Tibial nerve (tissue), 4 donors: ENCODE measurements around the gene ALG2. TPM values are rescaled to one million over a fixed set of nuclear protein-coding genes. Genes with fewer than 3 reads are reported as not detected.

Experiments used
- DNase-seq, 2 donors: peaks; one replicate each; pipeline ENCODE4 v3.0.0-alpha.2; 2019; ENCODE audit warnings: low spot score in 2 of 2
- H3K27ac ChIP-seq, 4 donors: fragments of 200-600 bp; sonication (generic) in 3 of 4; one replicate each; pipeline ENCODE4 v1.5.1; 2017 to 2019; ENCODE audit warnings: mild to moderate bottlenecking in 1 of 4
- H3K27me3 ChIP-seq, 2 donors: fragments of 200-600 bp; sonication (generic) in 1 of 2; one replicate each; pipeline versions ENCODE4 v1.5.1 to v1.6.0; 2017 to 2019
- H3K36me3 ChIP-seq, 3 donors: fragments of 200-600 bp; sonication (generic); one replicate each; pipeline ENCODE4 v1.5.1; 2018 to 2019
- H3K4me1 ChIP-seq, 4 donors: fragments of 200-600 bp; sonication (generic) in 3 of 4; one replicate each; pipeline ENCODE4 v1.5.1; 2017 to 2019
- H3K4me3 ChIP-seq, 4 donors: fragments of 200-600 bp; sonication (generic) in 3 of 4; one replicate each; pipeline ENCODE4 v1.5.1; 2017 to 2019; ENCODE audit warnings: mild to moderate bottlenecking in 1 of 4, moderate library complexity in 1 of 4
- H3K9me3 ChIP-seq, 4 donors: fragments of 200-600 bp; sonication (generic) in 3 of 4; one replicate each; pipeline ENCODE4 v1.5.1; 2017 to 2019
- EP300 ChIP-seq, 2 donors: sonication (generic); formaldehyde crosslinking; IDR thresholded peaks; one replicate each; pipeline ENCODE4 v1.6.1; 2017; ENCODE audit warnings: antibody characterized with exemption in 2 of 2, mild to moderate bottlenecking in 1 of 2
- POLR2A ChIP-seq, 2 donors: fragments of 450-650 bp; IDR thresholded peaks; one replicate each; pipeline ENCODE4 v1.6.1; 2017; ENCODE audit warnings: antibody characterized with exemption in 2 of 2, mild to moderate bottlenecking in 2 of 2, moderate library complexity in 2 of 2
- WGBS, 2 donors: methylation state at CpG; one replicate each; pipeline ENCODE4 v1.1.5; 2018; 5-methylcytosine and 5-hydroxymethylcytosine counted together
- total RNA-seq, 4 donors: library from RNA; depleted of rRNA; stranded (reverse); fragments of >200 nt; gene quantifications; one replicate each; pipeline ENCODE4 v1.1.0, GENCODE V29; 2016
- TF ChIP-seq, protein P1 (sequence below), 5 experiments: fragments of 200-600 bp in 3 of 5; fragments of 450-650 bp in 2 of 5; sonication (generic) in 3 of 5; IDR thresholded peaks; one replicate each; pipeline ENCODE4 v1.5.1; 2016 to 2019; ENCODE audit warnings: antibody characterized with exemption in 5 of 5, mild to moderate bottlenecking in 3 of 5, moderate library complexity in 2 of 5

ALG2 gene
- total RNA-seq, 4 donors from 2014 or later: 22.7 to 38.3 (median 29.3) TPM

DNA sequence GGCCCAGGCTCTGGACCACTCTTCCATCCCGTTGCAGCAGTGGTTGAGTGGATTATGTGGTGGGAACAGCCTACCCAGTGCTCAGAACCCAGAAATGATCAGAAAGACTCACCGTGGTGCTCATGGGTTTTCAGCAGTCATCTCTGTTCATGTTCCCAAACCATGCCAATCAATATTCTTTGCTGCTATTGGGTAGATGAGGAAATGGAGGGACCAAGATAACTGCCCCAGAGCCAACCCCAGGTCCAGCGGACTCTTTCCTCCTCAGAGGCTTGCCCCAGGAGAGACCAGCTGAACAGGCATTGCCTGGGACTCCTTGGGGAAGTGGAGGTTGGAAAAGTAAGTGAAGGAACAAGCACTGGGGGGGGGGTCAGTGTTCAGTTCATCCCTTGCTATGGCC, 38.1 kb downstream of the ALG2 start:
- Histone ChIP-seq H3K4me1 (peaks cover 0 to 14% (median 0%) of the 10 kb centered on the region in 4 donors), H3K27ac (peak overlapping the region in 1 of 4 donors; percentile 52), H3K27me3 (no peaks in the 10 kb centered on the region), H3K9me3 (no peaks in the 10 kb centered on the region), H3K4me3 (no peak overlapping the region), H3K36me3 (no peaks in the 10 kb centered on the region)
- DNase-seq: no peak
- TF ChIP-seq POLR2A (IDR thresholded peaks at IDR 0.05) (no peak), EP300 (IDR thresholded peaks at IDR 0.05) (no peak)
- TF ChIP-seq, protein P1, sequence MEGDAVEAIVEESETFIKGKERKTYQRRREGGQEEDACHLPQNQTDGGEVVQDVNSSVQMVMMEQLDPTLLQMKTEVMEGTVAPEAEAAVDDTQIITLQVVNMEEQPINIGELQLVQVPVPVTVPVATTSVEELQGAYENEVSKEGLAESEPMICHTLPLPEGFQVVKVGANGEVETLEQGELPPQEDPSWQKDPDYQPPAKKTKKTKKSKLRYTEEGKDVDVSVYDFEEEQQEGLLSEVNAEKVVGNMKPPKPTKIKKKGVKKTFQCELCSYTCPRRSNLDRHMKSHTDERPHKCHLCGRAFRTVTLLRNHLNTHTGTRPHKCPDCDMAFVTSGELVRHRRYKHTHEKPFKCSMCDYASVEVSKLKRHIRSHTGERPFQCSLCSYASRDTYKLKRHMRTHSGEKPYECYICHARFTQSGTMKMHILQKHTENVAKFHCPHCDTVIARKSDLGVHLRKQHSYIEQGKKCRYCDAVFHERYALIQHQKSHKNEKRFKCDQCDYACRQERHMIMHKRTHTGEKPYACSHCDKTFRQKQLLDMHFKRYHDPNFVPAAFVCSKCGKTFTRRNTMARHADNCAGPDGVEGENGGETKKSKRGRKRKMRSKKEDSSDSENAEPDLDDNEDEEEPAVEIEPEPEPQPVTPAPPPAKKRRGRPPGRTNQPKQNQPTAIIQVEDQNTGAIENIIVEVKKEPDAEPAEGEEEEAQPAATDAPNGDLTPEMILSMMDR (IDR thresholded peaks at IDR 0.05): no peak
- 91 to 98% methylated on average over 3 of the region's 3 CpGs for WGBS, 2 donors

DNA sequence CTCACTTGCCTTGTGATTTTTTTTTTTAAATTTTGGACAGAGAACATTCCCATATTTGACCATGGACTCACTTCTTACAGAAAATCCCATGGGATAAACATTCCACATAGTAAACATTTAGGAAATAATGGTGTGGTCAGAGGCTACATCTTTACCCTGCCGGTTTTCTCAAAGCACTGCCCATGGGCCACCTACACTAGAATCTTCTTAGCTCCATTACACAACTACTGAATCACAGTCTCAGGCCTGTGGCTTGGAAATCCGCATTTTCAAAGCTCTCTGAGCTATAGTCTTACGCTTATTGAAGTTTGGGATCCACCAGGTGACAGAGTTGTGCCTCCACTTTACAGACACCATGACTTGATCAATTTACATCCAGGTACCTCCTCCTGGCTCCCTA, 39.4 kb downstream of the ALG2 start:
- 89 to 91% methylated on average over 3 of the region's 3 CpGs for WGBS, 2 donors
- no peak for TF ChIP-seq POLR2A (IDR thresholded peaks at IDR 0.05)
- TF ChIP-seq, protein P1 (IDR thresholded peaks at IDR 0.05): no peak
- no peak for TF ChIP-seq EP300 (IDR thresholded peaks at IDR 0.05)
- Histone ChIP-seq H3K4me1 (peaks cover 0 to 14% (median 0%) of the 10 kb centered on the region in 4 donors), H3K9me3 (no peaks in the 10 kb centered on the region), H3K36me3 (no peaks in the 10 kb centered on the region), H3K27me3 (no peaks in the 10 kb centered on the region), H3K4me3 (no peak overlapping the region), H3K27ac (no peak overlapping the region)
- DNase-seq: no peak

DNA sequence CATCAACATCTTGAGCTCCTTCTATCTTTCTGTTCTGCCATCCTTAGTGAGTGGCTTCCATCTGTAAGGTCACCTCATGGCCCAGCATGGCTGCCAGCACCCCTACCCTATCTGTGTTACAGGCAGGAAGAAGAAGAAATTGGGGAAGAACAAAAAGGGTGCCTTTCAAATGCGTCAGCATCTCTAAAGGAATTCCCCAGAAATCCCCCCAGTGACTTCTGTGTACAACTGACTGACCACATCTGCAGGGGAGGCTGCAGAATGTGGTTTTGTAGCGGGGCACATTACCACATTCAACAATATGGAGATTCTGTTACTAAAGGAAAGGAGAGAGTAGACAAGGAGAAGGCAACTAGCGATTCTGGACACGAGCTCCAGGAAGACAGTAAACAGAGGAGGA, 40.1 kb downstream of the ALG2 start:
- Histone ChIP-seq H3K9me3 (no peaks in the 10 kb centered on the region), H3K36me3 (no peaks in the 10 kb centered on the region), H3K27ac (no peak overlapping the region), H3K27me3 (no peaks in the 10 kb centered on the region), H3K4me1 (peaks cover 0 to 14% (median 0%) of the 10 kb centered on the region in 4 donors), H3K4me3 (no peak overlapping the region)
- 70 to 71% methylated on average over 4 of the region's 4 CpGs for WGBS, 2 donors
- TF ChIP-seq, protein P1 (IDR thresholded peaks at IDR 0.05): no peak
- TF ChIP-seq POLR2A (IDR thresholded peaks at IDR 0.05) (no peak), EP300 (IDR thresholded peaks at IDR 0.05) (no peak)
- DNase-seq: no peak

DNA sequence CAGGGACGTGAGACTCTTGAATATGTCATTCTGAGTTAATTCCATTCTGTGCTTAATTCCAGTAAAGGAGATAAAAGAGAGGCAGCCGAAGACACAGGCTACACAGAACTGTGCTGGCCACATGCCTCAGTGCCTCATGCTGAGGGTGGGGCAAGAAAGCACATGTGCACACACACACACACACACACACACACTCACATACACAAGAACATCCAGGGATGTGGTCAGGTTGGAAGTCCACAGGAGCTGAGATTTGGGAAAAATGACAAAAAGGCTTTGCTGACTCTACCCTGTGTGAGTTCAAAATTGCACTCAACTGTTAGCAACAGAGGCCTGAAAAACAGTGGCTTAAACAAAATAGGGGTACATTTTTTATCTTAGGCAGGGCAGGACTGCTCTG, 40.5 kb downstream of the ALG2 start:
- Histone ChIP-seq H3K4me1 (peaks cover 0 to 14% (median 0%) of the 10 kb centered on the region in 4 donors), H3K36me3 (no peaks in the 10 kb centered on the region), H3K4me3 (no peak overlapping the region), H3K27me3 (no peaks in the 10 kb centered on the region), H3K9me3 (no peaks in the 10 kb centered on the region), H3K27ac (no peak overlapping the region)
- TF ChIP-seq EP300 (IDR thresholded peaks at IDR 0.05) (no peak), POLR2A (IDR thresholded peaks at IDR 0.05) (no peak)
- TF ChIP-seq, protein P1 (IDR thresholded peaks at IDR 0.05): no peak
- no peak for DNase-seq
- 78 to 88% methylated on average over 2 of the region's 2 CpGs for WGBS, 2 donors

DNA sequence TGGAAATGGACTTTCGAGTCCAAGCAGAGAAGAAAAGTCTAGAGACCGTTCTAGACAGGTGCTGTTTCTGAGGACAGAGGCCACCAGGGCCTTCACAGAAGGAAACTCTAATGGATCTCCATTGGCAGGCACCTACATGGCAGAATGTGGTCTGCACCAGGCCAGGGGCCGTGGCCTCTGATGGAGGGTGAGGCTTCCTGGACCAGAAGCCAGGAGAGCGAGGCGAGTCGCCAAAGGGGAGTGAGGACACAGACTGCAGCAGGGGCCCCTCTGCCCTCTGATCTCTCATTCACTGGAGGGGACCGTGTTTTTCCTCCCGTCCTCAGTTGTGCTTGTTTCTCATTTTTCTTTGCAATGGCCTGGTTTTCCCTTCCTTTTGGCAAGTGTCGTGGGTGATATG, 41.1 kb downstream of the ALG2 start:
- no peaks in the 10 kb centered on the region for H3K9me3 ChIP-seq
- no peak for DNase-seq
- WGBS, 2 donors: 91 to 95% methylated on average over 9 of the region's 9 CpGs
- no peak overlapping the region for H3K27ac ChIP-seq
- TF ChIP-seq, protein P1 (IDR thresholded peaks at IDR 0.05): no peak
- TF ChIP-seq EP300 (IDR thresholded peaks at IDR 0.05): no peak
- TF ChIP-seq POLR2A (IDR thresholded peaks at IDR 0.05): no peak
- H3K4me3 ChIP-seq: no peak overlapping the region
- H3K4me1 ChIP-seq: peaks cover 0 to 14% (median 0%) of the 10 kb centered on the region in 4 donors
- no peaks in the 10 kb centered on the region for H3K36me3 ChIP-seq
- no peaks in the 10 kb centered on the region for H3K27me3 ChIP-seq
